Measurements from ENCODE around the gene ARHGAP30.
"Not testable (repeated sequence)": the region's sequence is repeated elsewhere in the genome, so short reads cannot be mapped to it uniquely, and the experiment has no call there.

ARHGAP30 gene

GRCh38 chr1:161018631-161018930 is 51.1 kb downstream of the ARHGAP30 start:
- H3K36me3 ChIP-seq (ENCODE audit: control insufficient read depth, low read length): no peaks in the 10 kb centered on the region
- H3F3A ChIP-seq (ENCODE audit: control insufficient read depth, insufficient read depth): peaks cover 14% of the 10 kb centered on the region
- no peaks in the 10 kb centered on the region for H3K9me3 ChIP-seq (ENCODE audit: control insufficient read depth, insufficient read depth, low read length)
- H3K4me3 ChIP-seq (ENCODE audit: low read length): no peak overlapping the region
- peaks cover 7% of the 10 kb centered on the region; the same call in 1 of the 2 replicates for H3K27me3 ChIP-seq (ENCODE audit: control insufficient read depth, low read length)
- TF ChIP-seq CTCF (IDR thresholded peaks at IDR 0.05; ENCODE audit: low read depth, low read length, poor library complexity, severe bottlenecking): no peak
- no peak for TF ChIP-seq EZH2phosphoT487 (IDR thresholded peaks at IDR 0.05; ENCODE audit: borderline replicate concordance, low read length)
- H3K4me1 ChIP-seq (ENCODE audit: control insufficient read depth, low read length): peaks cover 29% of the 10 kb centered on the region
- H4K20me1 ChIP-seq (ENCODE audit: control insufficient read depth, insufficient read depth, low read depth, low read length): no peaks in the 10 kb centered on the region
- H3K9me2 ChIP-seq (replicated peaks; ENCODE audit: control insufficient read depth, low read length): no peaks in the 10 kb centered on the region
- H3K79me2 ChIP-seq (ENCODE audit: control insufficient read depth, low read length): peaks cover 12% of the 10 kb centered on the region
- H3K4me2 ChIP-seq (ENCODE audit: low read length): no peak overlapping the region
- no peak overlapping the region for H3K27ac ChIP-seq (ENCODE audit: low read depth, low read length)

DNA sequence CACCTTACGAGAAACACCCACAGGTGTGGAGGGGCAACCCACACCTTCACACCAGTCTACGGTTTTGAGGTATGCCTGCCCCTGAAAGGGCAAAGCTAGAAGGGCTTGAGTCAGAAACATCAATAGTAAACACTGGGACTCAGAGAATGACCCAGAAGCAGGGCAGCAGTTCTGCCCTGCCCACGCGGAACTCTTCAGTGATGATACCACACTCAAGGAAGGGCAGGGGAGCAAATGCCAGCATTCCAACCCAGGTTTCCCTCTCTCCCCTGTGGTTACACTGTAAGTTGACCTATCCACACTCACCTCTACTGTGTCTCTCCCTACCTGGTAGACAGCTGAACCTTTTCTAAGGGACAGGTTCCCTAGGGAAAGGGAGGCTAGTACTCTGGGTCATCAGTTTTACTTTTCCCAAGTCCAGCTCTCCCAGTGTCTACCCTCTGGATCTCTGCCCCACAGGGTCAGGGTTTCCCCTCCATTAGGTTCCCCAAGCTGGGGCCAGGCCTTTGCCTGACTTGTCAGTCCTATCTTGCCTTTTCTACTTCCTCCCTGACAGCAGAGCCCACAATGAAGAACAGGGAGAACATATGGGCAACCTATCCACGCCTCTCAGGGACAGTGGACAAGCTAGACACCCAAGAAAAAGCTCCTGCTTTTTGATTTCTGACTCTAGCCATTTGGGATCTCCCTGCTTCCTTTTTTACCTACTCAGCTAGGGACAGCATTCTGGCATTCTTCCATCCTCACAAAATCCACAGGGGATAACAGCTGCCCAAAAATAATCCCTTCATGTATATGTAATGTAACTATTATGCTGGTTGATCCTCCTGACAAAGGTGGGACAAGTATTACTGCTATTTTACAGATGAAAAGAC is 51.7 kb downstream of the ARHGAP30 start:
- H3K4me1 ChIP-seq (ENCODE audit: control insufficient read depth, low read length): peaks cover 35% of the 10 kb centered on the region
- H3K4me2 ChIP-seq (ENCODE audit: low read length): no peak overlapping the region
- H3K9me2 ChIP-seq (replicated peaks; ENCODE audit: control insufficient read depth, low read length): no peaks in the 10 kb centered on the region
- H4K20me1 ChIP-seq (ENCODE audit: control insufficient read depth, insufficient read depth, low read depth, low read length): no peaks in the 10 kb centered on the region
- peaks cover 7% of the 10 kb centered on the region; the same call in 1 of the 2 replicates for H3K27me3 ChIP-seq (ENCODE audit: control insufficient read depth, low read length)
- no peaks in the 10 kb centered on the region for H3K9me3 ChIP-seq (ENCODE audit: control insufficient read depth, insufficient read depth, low read length)
- 0 out of 2 replicates have a peak, but pooled peaks cover 2% of the 10 kb centered on the region for H3K36me3 ChIP-seq (ENCODE audit: control insufficient read depth, low read length)
- H3K27ac ChIP-seq (ENCODE audit: low read depth, low read length): no peak overlapping the region
- TF ChIP-seq CTCF (IDR thresholded peaks at IDR 0.05; ENCODE audit: low read depth, low read length, poor library complexity, severe bottlenecking) (no peak), EZH2phosphoT487 (IDR thresholded peaks at IDR 0.05; ENCODE audit: borderline replicate concordance, low read length) (no peak)
- peaks cover 14% of the 10 kb centered on the region for H3F3A ChIP-seq (ENCODE audit: control insufficient read depth, insufficient read depth)
- peaks cover 13% of the 10 kb centered on the region for H3K79me2 ChIP-seq (ENCODE audit: control insufficient read depth, low read length)
- H3K4me3 ChIP-seq (ENCODE audit: low read length): no peak overlapping the region

- Histone ChIP-seq H3K79me2 (ENCODE audit: control insufficient read depth, low read length) (peaks cover 18% of the 10 kb centered on the region), H3K4me1 (ENCODE audit: control insufficient read depth, low read length) (peaks cover 42% of the 10 kb centered on the region), H3F3A (ENCODE audit: control insufficient read depth, insufficient read depth) (peaks cover 12% of the 10 kb centered on the region)
- H3K9me3 ChIP-seq (ENCODE audit: control insufficient read depth, insufficient read depth, low read length); H4K20me1 ChIP-seq (ENCODE audit: control insufficient read depth, insufficient read depth, low read depth, low read length); H3K4me2 ChIP-seq (ENCODE audit: low read length); H3K27ac ChIP-seq (ENCODE audit: low read depth, low read length); H3K27me3 ChIP-seq (ENCODE audit: control insufficient read depth, low read length); H3K36me3 ChIP-seq (ENCODE audit: control insufficient read depth, low read length); H3K9me2 ChIP-seq (replicated peaks; ENCODE audit: control insufficient read depth, low read length); H3K4me3 ChIP-seq (ENCODE audit: low read length): not testable (repeated sequence)
Measured at GRCh38 chr1:161017181-161017580, 52.5 kb downstream of the ARHGAP30 start.

GRCh38 chr1:161016683-161017082 is 53.0 kb downstream of the ARHGAP30 start:
- not testable (repeated sequence) for H3K27me3 ChIP-seq (ENCODE audit: control insufficient read depth, low read length); H3K4me2 ChIP-seq (ENCODE audit: low read length); H3K36me3 ChIP-seq (ENCODE audit: control insufficient read depth, low read length); H3K4me3 ChIP-seq (ENCODE audit: low read length); H3K9me3 ChIP-seq (ENCODE audit: control insufficient read depth, insufficient read depth, low read length); H3K27ac ChIP-seq (ENCODE audit: low read depth, low read length); H3F3A ChIP-seq (ENCODE audit: control insufficient read depth, insufficient read depth); H3K9me2 ChIP-seq (replicated peaks; ENCODE audit: control insufficient read depth, low read length); H4K20me1 ChIP-seq (ENCODE audit: control insufficient read depth, insufficient read depth, low read depth, low read length)
- Histone ChIP-seq H3K4me1 (ENCODE audit: control insufficient read depth, low read length) (peaks cover 41% of the 10 kb centered on the region), H3K79me2 (ENCODE audit: control insufficient read depth, low read length) (peaks cover 18% of the 10 kb centered on the region)

Data from DOHH2 (cell line).